ENCODE results near the gene ZKSCAN2.

ZKSCAN2 gene

DNA sequence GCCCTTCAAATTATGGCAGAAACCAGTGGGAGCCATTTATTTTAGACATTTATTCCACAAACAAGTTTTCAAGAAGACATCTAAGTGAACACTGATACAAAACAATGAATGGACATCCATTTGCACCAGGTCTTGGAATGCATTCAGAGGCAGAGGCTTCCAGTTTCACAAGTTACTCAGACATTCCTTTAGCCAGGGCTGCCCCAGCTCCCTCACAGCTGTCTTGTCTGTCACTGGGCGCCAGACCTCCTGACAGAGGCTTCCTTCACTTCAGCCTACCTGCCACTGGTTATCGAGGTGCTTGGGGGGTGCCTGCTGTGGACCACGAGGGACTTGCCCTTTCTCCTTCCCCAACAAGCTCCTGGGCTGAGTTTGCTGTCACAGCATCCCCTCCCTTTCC lies 21.7 kb downstream of the ZKSCAN2 start:
- H3K27ac ChIP-seq (ENCODE audit: poor library complexity, severe bottlenecking) = no peak overlapping the region
- H3K4me3 ChIP-seq (ENCODE audit: severe bottlenecking) = no peak overlapping the region
- no peaks in the 10 kb centered on the region for H3K4me1 ChIP-seq (ENCODE audit: insufficient read depth, poor library complexity, severe bottlenecking)
- DNase-seq (ENCODE audit: low spot score) (no peak), ATAC-seq (ENCODE audit: low read depth) (no peak)
- H3K36me3 ChIP-seq (ENCODE audit: low read depth) = peaks cover 4% of the 10 kb centered on the region
- H3K27me3 ChIP-seq (ENCODE audit: insufficient read depth, poor library complexity, severe bottlenecking) = no peaks in the 10 kb centered on the region
- TF ChIP-seq, protein P1, sequence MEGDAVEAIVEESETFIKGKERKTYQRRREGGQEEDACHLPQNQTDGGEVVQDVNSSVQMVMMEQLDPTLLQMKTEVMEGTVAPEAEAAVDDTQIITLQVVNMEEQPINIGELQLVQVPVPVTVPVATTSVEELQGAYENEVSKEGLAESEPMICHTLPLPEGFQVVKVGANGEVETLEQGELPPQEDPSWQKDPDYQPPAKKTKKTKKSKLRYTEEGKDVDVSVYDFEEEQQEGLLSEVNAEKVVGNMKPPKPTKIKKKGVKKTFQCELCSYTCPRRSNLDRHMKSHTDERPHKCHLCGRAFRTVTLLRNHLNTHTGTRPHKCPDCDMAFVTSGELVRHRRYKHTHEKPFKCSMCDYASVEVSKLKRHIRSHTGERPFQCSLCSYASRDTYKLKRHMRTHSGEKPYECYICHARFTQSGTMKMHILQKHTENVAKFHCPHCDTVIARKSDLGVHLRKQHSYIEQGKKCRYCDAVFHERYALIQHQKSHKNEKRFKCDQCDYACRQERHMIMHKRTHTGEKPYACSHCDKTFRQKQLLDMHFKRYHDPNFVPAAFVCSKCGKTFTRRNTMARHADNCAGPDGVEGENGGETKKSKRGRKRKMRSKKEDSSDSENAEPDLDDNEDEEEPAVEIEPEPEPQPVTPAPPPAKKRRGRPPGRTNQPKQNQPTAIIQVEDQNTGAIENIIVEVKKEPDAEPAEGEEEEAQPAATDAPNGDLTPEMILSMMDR (IDR thresholded peaks at IDR 0.05; ENCODE audit: poor library complexity, severe bottlenecking) = no peak
- H3K9me3 ChIP-seq (ENCODE audit: severe bottlenecking) = no peaks in the 10 kb centered on the region

DNA sequence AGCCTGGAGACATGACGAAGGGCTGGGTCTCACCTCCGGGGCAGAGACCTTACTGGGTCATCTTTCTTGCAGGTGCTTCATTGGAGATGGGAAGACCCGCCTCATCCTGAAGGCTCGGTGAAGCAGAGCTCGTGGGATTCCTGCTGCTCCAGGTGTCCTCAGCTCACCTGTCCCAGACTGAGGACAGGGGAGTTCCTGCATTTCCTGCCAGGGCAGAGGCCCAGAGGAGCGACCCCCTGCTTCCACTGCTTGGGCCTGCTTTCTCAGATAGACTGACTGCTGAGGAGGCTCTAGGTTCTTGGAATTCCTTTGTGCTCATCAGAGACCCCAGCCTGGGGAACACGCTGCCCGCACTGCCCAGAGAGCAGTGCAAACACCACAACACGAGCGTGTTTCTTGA lies 29.3 kb downstream of the ZKSCAN2 start:
- H3K4me3 ChIP-seq (ENCODE audit: severe bottlenecking) = no peak overlapping the region
- no peaks in the 10 kb centered on the region for H3K36me3 ChIP-seq (ENCODE audit: low read depth)
- H3K9me3 ChIP-seq (ENCODE audit: severe bottlenecking) = no peaks in the 10 kb centered on the region
- no peak overlapping the region for H3K27ac ChIP-seq (ENCODE audit: poor library complexity, severe bottlenecking)
- H3K27me3 ChIP-seq (ENCODE audit: insufficient read depth, poor library complexity, severe bottlenecking) = no peaks in the 10 kb centered on the region
- ATAC-seq (ENCODE audit: low read depth) (no peak), DNase-seq (ENCODE audit: low spot score) (no peak)
- no peaks in the 10 kb centered on the region for H3K4me1 ChIP-seq (ENCODE audit: insufficient read depth, poor library complexity, severe bottlenecking)
- TF ChIP-seq, protein P1 (IDR thresholded peaks at IDR 0.05; ENCODE audit: poor library complexity, severe bottlenecking) = no peak

GRCh38 chr16:25224731-25225319 lies 32.8 kb downstream of the ZKSCAN2 start:
- H3K27me3 ChIP-seq (ENCODE audit: insufficient read depth, poor library complexity, severe bottlenecking) = no peaks in the 10 kb centered on the region
- no peak overlapping the region for H3K4me3 ChIP-seq (ENCODE audit: severe bottlenecking)
- no peak for DNase-seq (ENCODE audit: low spot score)
- no peaks in the 10 kb centered on the region for H3K4me1 ChIP-seq (ENCODE audit: insufficient read depth, poor library complexity, severe bottlenecking)
- TF ChIP-seq, protein P1 (IDR thresholded peaks at IDR 0.05; ENCODE audit: poor library complexity, severe bottlenecking) = no peak
- H3K27ac ChIP-seq (ENCODE audit: poor library complexity, severe bottlenecking) = no peak overlapping the region
- no peaks in the 10 kb centered on the region for H3K36me3 ChIP-seq (ENCODE audit: low read depth)
- no peaks in the 10 kb centered on the region for H3K9me3 ChIP-seq (ENCODE audit: severe bottlenecking)
- ATAC-seq (ENCODE audit: low read depth) = no peak

DNA sequence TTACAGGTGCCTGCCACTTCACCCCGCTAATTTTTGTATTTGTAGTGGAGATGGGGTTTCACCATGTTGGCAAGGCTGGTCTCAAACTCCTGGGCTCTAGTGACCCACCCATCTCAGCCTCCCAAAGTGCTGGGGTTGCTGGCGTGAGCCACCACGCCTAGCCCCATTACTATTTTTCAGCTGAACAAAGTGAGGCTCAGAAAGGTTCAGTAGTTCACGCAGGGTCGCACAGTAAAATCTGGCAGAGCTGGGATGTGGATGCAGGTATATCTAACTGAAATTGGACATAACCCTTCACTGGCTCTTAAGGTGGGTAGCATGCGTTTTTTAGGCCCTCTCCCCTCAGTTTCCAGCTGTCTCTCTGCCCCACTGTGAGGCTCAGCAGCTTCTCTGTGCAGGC lies 33.7 kb downstream of the ZKSCAN2 start:
- no peak overlapping the region for H3K4me3 ChIP-seq (ENCODE audit: severe bottlenecking)
- ATAC-seq (ENCODE audit: low read depth) (no peak), DNase-seq (ENCODE audit: low spot score) (no peak)
- H3K4me1 ChIP-seq (ENCODE audit: insufficient read depth, poor library complexity, severe bottlenecking) = no peaks in the 10 kb centered on the region
- no peaks in the 10 kb centered on the region for H3K9me3 ChIP-seq (ENCODE audit: severe bottlenecking)
- H3K27ac ChIP-seq (ENCODE audit: poor library complexity, severe bottlenecking) = no peak overlapping the region
- no peaks in the 10 kb centered on the region for H3K27me3 ChIP-seq (ENCODE audit: insufficient read depth, poor library complexity, severe bottlenecking)
- TF ChIP-seq, protein P1 (IDR thresholded peaks at IDR 0.05; ENCODE audit: poor library complexity, severe bottlenecking) = no peak
- H3K36me3 ChIP-seq (ENCODE audit: low read depth) = no peaks in the 10 kb centered on the region

DNA sequence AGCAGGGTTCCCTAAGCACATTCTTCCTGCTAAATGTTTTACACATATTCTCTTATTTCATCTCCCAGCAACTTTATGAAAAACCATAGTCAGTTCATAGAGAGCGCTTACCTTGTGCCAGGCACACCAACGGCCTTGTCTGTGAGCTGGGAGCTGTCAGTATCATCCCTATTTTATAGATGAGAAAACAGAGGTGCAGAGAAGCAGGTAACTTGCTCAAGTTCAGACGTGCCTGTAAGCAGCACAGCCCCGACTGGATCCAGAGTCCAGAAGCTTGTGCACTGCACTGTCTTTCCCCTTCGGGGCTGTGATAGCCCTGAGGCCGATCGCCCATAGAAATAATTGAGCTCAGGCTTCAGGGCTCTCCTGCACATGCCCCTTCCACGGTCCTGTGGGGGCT lies 34.7 kb downstream of the ZKSCAN2 start:
- Histone ChIP-seq H3K4me1 (ENCODE audit: insufficient read depth, poor library complexity, severe bottlenecking) (no peaks in the 10 kb centered on the region), H3K9me3 (ENCODE audit: severe bottlenecking) (no peaks in the 10 kb centered on the region), H3K27me3 (ENCODE audit: insufficient read depth, poor library complexity, severe bottlenecking) (no peaks in the 10 kb centered on the region), H3K27ac (ENCODE audit: poor library complexity, severe bottlenecking) (no peak overlapping the region), H3K4me3 (ENCODE audit: severe bottlenecking) (no peak overlapping the region), H3K36me3 (ENCODE audit: low read depth) (no peaks in the 10 kb centered on the region)
- no peak for ATAC-seq (ENCODE audit: low read depth)
- TF ChIP-seq, protein P1 (IDR thresholded peaks at IDR 0.05; ENCODE audit: poor library complexity, severe bottlenecking) = no peak
- no peak for DNase-seq (ENCODE audit: low spot score)

Measured in RWPE2 (cell line).